LNCaP clone FGC (cell line): Measurements from ENCODE around the gene FOXO6.
"Not testable (repeated sequence)": the region's sequence is repeated elsewhere in the genome, so short reads cannot be mapped to it uniquely, and the experiment has no call there.

ENCODE experiments used
- DNase-seq: peaks from one replicate; pipeline ENCODE4 v3.0.0-alpha.2; 2011; ENCODE audit warnings: low read depth
- H3K4me3 ChIP-seq: 2 replicates; pipeline ENCODE4 v1.5.1; 2011; ENCODE audit warnings: mild to moderate bottlenecking, low read depth, low read length, control low read depth
- CTCF ChIP-seq: IDR thresholded peaks from 2 replicates; pipeline ENCODE4 v1.5.1; 2012; ENCODE audit warnings: mild to moderate bottlenecking; ENCODE audit not compliant: control insufficient read depth, insufficient read depth; ENCODE audit errors: extremely low read depth

FOXO6 gene

GRCh38 chr1:41329662-41330587 lies 31.3 kb upstream of the FOXO6 start:
- no peak for TF ChIP-seq CTCF
- no peak overlapping the region for H3K4me3 ChIP-seq
- DNase-seq: no peak

- no peak overlapping the region for H3K4me3 ChIP-seq
- DNase-seq: no peak
- no peak for TF ChIP-seq CTCF
Observed at GRCh38 chr1:41330588-41331545, 30.4 kb upstream of the FOXO6 start.

GRCh38 chr1:41331546-41331917 lies 29.7 kb upstream of the FOXO6 start:
- no peak overlapping the region for H3K4me3 ChIP-seq
- DNase-seq: no peak
- no peak for TF ChIP-seq CTCF

GRCh38 chr1:41332161-41332560 lies 29.1 kb upstream of the FOXO6 start:
- not testable (repeated sequence) for DNase-seq, H3K4me3 ChIP-seq

- H3K4me3 ChIP-seq: no peak overlapping the region
- no peak for TF ChIP-seq CTCF
- DNase-seq: no peak
Observed at GRCh38 chr1:41333146-41333784, 28.0 kb upstream of the FOXO6 start.

GRCh38 chr1:41338820-41339219 lies 22.4 kb upstream of the FOXO6 start:
- TF ChIP-seq CTCF: no peak
- DNase-seq: no peak
- no peak overlapping the region for H3K4me3 ChIP-seq

- no peak for DNase-seq
- TF ChIP-seq CTCF: no peak
- no peak overlapping the region for H3K4me3 ChIP-seq
Observed at GRCh38 chr1:41340655-41341364, 20.4 kb upstream of the FOXO6 start.
